Measurements from ENCODE around the gene EFCAB8.

- no peak for TF ChIP-seq TSHZ2 (CRISPR knock-in tag; IDR thresholded peaks at IDR 0.05)
- TF ChIP-seq ESRRG (CRISPR knock-in tag; IDR thresholded peaks at IDR 0.05) = no peak
Observed at GRCh38 chr20:32920066-32920465, 61.3 kb downstream of the EFCAB8 start.

All from SK-N-SH treated with all-trans-retinoic acid at 6 μM for 48 hours (cell line).